Measurements from ENCODE around the gene NAPSA. TPM values are rescaled to one million over a fixed set of nuclear protein-coding genes. Genes with fewer than 3 reads are reported as not detected.

NAPSA gene
- polyA plus RNA-seq, 1 of the 3 experiments (the other 2 are of a cell fraction): 0.43 TPM

- Histone ChIP-seq H3K4me3 (ENCODE audit: low read depth in 2 of 2, low read length in 1 of 2) (no peak overlapping the region), H3K4me2 (no peak overlapping the region), H3K4me1 (ENCODE audit: control insufficient read depth in 1 of 2, insufficient read depth in 2 of 2, low read depth in 1 of 2, low read length in 1 of 2) (no peaks in the 10 kb centered on the region), H3K9me3 (no peaks in the 10 kb centered on the region), H3K36me3 (replicated peaks in 1 of 2; ENCODE audit: control insufficient read depth in 1 of 2, insufficient read depth in 2 of 2, low read length in 1 of 2) (peaks cover 0 to 13% of the 10 kb centered on the region in 2 experiments), H3F3A (replicated peaks; ENCODE audit: insufficient read depth) (no peaks in the 10 kb centered on the region), H3K9ac (no peak overlapping the region), H3K79me2 (ENCODE audit: insufficient read depth) (peaks cover 18% of the 10 kb centered on the region; the same call in 1 of the 2 replicates), H3K27me3 (ENCODE audit: insufficient read depth) (no peaks in the 10 kb centered on the region), H4K20me1 (ENCODE audit: insufficient read depth) (no peaks in the 10 kb centered on the region), H2AFZ (ENCODE audit: low read depth) (no peak overlapping the region), H3K9me2 (no peaks in the 10 kb centered on the region), H3K27ac (ENCODE audit: low read depth in 2 of 2, low read length in 1 of 2) (no peak overlapping the region)
- ChIA-PET CTCF (interaction anchor here (1.5 kb wide), 1 partner anchor 16 kb away, joined by 5 read pairs; no protein-coding TSS in a partner anchor), POLR2A (no interaction called here)
- no peak for TF ChIP-seq YY1 (IDR thresholded peaks at IDR 0.05; ENCODE audit: low read depth)
- TF ChIP-seq TAF1 (IDR thresholded peaks at IDR 0.05; ENCODE audit: borderline replicate concordance, low read depth, low read length): no peak
- no peak for TF ChIP-seq IRF3 (IDR thresholded peaks at IDR 0.05; ENCODE audit: low read depth, low read length)
- no peak for TF ChIP-seq SMC3 (IDR thresholded peaks at IDR 0.05; ENCODE audit: low read depth, low read length)
- no peak for TF ChIP-seq USF2 (IDR thresholded peaks at IDR 0.05; ENCODE audit: borderline replicate concordance, low read depth, low read length)
- WGBS (ENCODE audit: low lambda C conversion rate): 100% methylated on average over 7 of the region's 10 CpGs
- no peak for DNase-seq
Observed at GRCh38 chr19:50399368-50399745, 33.9 kb upstream of the NAPSA start.

- Histone ChIP-seq H3K36me3 (replicated peaks in 1 of 2; ENCODE audit: control insufficient read depth in 1 of 2, insufficient read depth in 2 of 2, low read length in 1 of 2) (peaks cover 0 to 11% of the 10 kb centered on the region in 2 experiments), H3K4me3 (ENCODE audit: low read depth in 2 of 2, low read length in 1 of 2) (no peak overlapping the region), H3K27me3 (ENCODE audit: insufficient read depth) (no peaks in the 10 kb centered on the region), H3K79me2 (ENCODE audit: insufficient read depth) (peaks cover 18% of the 10 kb centered on the region; the same call in 1 of the 2 replicates), H4K20me1 (ENCODE audit: insufficient read depth) (no peaks in the 10 kb centered on the region), H3K4me1 (ENCODE audit: control insufficient read depth in 1 of 2, insufficient read depth in 2 of 2, low read depth in 1 of 2, low read length in 1 of 2) (no peaks in the 10 kb centered on the region), H3K4me2 (no peak overlapping the region), H3K9ac (no peak overlapping the region), H2AFZ (ENCODE audit: low read depth) (no peak overlapping the region), H3K9me2 (no peaks in the 10 kb centered on the region), H3F3A (replicated peaks; ENCODE audit: insufficient read depth) (no peaks in the 10 kb centered on the region), H3K9me3 (no peaks in the 10 kb centered on the region), H3K27ac (ENCODE audit: low read depth in 2 of 2, low read length in 1 of 2) (no peak overlapping the region)
- ChIA-PET POLR2A (no interaction called here), CTCF (interaction anchor here (1.0 to 1.5 kb wide), 2 partner anchors 15 to 17 kb away, joined by 3 to 5 read pairs; partner anchors contain the start of gene POLD1)
- WGBS (ENCODE audit: low lambda C conversion rate): 96% methylated on average over 11 of the region's 13 CpGs
- no peak for DNase-seq
- TF ChIP-seq FOXM1 (IDR thresholded peaks at IDR 0.05; ENCODE audit: low read depth) (no peak), ELF1 (IDR thresholded peaks at IDR 0.05) (no peak), REST (IDR thresholded peaks at IDR 0.05; ENCODE audit: low read depth, low read length) (no peak)
Observed at GRCh38 chr19:50398675-50399367, 33.4 kb upstream of the NAPSA start.
